ENCODE measurements around the gene ARHGAP31.

DNA sequence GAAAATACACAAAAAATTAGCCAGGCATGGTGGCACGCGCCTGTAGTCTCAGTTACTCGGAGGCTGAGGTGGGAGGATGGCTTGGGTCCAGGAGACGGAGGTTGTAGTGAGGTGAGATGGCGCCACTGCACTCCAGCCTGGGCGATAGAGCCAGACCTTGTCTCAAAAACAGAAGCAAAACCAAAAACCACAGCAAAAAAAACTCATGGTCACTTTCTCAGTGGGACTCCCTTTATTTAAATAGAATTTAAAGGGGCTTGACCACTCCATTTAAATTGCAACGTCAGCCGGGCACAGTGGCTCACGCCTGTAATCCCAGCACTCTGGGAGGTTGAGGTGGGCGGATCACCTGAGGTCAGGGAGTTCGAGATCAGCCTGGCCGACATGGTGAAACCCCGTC lies 32.8 kb downstream of the ARHGAP31 start:
- TF ChIP-seq, protein P1, sequence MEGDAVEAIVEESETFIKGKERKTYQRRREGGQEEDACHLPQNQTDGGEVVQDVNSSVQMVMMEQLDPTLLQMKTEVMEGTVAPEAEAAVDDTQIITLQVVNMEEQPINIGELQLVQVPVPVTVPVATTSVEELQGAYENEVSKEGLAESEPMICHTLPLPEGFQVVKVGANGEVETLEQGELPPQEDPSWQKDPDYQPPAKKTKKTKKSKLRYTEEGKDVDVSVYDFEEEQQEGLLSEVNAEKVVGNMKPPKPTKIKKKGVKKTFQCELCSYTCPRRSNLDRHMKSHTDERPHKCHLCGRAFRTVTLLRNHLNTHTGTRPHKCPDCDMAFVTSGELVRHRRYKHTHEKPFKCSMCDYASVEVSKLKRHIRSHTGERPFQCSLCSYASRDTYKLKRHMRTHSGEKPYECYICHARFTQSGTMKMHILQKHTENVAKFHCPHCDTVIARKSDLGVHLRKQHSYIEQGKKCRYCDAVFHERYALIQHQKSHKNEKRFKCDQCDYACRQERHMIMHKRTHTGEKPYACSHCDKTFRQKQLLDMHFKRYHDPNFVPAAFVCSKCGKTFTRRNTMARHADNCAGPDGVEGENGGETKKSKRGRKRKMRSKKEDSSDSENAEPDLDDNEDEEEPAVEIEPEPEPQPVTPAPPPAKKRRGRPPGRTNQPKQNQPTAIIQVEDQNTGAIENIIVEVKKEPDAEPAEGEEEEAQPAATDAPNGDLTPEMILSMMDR (conservative IDR thresholded peaks at IDR 0.05; ENCODE audit: low read depth in 2 of 2): no peak
- TF ChIP-seq EZH2 (IDR thresholded peaks at IDR 0.05; ENCODE audit: low read depth, unreplicated experiment) (no peak), EZH2phosphoT487 (IDR thresholded peaks at IDR 0.05; ENCODE audit: unreplicated experiment) (no peak), JUNB (IDR thresholded peaks at IDR 0.05; ENCODE audit: unreplicated experiment) (no peak), POLR2AphosphoS5 (IDR thresholded peaks at IDR 0.05; ENCODE audit: low read depth) (no peak), ZNF331 (CRISPR knock-in tag; IDR thresholded peaks at IDR 0.05; ENCODE audit: low read depth) (no peak), CREB1 (CRISPR knock-in tag; IDR thresholded peaks at IDR 0.05; ENCODE audit: low read depth) (no peak), NANOG (IDR thresholded peaks at IDR 0.05; ENCODE audit: borderline replicate concordance) (no peak), ZNF114 (CRISPR knock-in tag; IDR thresholded peaks at IDR 0.05) (no peak)
- TF ChIP-seq, protein P2, sequence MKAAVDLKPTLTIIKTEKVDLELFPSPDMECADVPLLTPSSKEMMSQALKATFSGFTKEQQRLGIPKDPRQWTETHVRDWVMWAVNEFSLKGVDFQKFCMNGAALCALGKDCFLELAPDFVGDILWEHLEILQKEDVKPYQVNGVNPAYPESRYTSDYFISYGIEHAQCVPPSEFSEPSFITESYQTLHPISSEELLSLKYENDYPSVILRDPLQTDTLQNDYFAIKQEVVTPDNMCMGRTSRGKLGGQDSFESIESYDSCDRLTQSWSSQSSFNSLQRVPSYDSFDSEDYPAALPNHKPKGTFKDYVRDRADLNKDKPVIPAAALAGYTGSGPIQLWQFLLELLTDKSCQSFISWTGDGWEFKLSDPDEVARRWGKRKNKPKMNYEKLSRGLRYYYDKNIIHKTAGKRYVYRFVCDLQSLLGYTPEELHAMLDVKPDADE (IDR thresholded peaks at IDR 0.05): no peak
- TF ChIP-seq, protein P3, sequence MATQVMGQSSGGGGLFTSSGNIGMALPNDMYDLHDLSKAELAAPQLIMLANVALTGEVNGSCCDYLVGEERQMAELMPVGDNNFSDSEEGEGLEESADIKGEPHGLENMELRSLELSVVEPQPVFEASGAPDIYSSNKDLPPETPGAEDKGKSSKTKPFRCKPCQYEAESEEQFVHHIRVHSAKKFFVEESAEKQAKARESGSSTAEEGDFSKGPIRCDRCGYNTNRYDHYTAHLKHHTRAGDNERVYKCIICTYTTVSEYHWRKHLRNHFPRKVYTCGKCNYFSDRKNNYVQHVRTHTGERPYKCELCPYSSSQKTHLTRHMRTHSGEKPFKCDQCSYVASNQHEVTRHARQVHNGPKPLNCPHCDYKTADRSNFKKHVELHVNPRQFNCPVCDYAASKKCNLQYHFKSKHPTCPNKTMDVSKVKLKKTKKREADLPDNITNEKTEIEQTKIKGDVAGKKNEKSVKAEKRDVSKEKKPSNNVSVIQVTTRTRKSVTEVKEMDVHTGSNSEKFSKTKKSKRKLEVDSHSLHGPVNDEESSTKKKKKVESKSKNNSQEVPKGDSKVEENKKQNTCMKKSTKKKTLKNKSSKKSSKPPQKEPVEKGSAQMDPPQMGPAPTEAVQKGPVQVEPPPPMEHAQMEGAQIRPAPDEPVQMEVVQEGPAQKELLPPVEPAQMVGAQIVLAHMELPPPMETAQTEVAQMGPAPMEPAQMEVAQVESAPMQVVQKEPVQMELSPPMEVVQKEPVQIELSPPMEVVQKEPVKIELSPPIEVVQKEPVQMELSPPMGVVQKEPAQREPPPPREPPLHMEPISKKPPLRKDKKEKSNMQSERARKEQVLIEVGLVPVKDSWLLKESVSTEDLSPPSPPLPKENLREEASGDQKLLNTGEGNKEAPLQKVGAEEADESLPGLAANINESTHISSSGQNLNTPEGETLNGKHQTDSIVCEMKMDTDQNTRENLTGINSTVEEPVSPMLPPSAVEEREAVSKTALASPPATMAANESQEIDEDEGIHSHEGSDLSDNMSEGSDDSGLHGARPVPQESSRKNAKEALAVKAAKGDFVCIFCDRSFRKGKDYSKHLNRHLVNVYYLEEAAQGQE (IDR thresholded peaks at IDR 0.05; ENCODE audit: unreplicated experiment): no peak

Measured in GM23338 (cell line).